ENCODE data around the gene ETV3L.

DNA sequence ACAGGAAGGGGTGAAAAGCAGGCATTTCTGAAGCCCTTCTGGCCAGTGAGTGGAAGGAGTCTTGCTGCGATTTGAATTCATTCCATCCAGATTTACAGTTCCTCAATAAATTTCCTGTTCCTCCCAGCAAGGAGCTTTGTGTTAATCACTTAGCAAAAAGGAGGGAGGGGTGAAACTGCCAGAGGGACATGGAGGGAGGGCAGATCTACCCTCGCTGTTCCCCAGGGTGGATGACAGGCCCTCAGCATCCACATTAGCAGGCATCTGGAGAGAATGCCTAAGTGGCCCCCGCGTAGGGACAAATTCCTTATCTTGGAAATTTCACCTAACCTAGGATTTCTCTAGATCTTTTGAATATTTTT is 37.4 kb upstream of the ETV3L start:
- TF ChIP-seq, protein P1, sequence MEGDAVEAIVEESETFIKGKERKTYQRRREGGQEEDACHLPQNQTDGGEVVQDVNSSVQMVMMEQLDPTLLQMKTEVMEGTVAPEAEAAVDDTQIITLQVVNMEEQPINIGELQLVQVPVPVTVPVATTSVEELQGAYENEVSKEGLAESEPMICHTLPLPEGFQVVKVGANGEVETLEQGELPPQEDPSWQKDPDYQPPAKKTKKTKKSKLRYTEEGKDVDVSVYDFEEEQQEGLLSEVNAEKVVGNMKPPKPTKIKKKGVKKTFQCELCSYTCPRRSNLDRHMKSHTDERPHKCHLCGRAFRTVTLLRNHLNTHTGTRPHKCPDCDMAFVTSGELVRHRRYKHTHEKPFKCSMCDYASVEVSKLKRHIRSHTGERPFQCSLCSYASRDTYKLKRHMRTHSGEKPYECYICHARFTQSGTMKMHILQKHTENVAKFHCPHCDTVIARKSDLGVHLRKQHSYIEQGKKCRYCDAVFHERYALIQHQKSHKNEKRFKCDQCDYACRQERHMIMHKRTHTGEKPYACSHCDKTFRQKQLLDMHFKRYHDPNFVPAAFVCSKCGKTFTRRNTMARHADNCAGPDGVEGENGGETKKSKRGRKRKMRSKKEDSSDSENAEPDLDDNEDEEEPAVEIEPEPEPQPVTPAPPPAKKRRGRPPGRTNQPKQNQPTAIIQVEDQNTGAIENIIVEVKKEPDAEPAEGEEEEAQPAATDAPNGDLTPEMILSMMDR (IDR thresholded peaks at IDR 0.05; ENCODE audit: borderline replicate concordance, extremely low read depth, low read length, poor library complexity, severe bottlenecking) = no peak
- no peak for TF ChIP-seq EZH2 (IDR thresholded peaks at IDR 0.05; ENCODE audit: borderline replicate concordance, low read depth, low read length, severe bottlenecking)

Data from DND-41 (cell line).